GM19023 (cell line): ENCODE results near the gene RASAL1.

ENCODE experiments used
- ATAC-seq: cut with Tn5 transposase; IDR thresholded peaks from one replicate; pipeline ENCODE4 v1.9.1; 2021; ENCODE audit warnings: mild to moderate bottlenecking, moderate library complexity; ENCODE audit not compliant: unreplicated experiment

RASAL1 gene

GRCh38 chr12:113162102-113163029, 26.8 kb upstream of the RASAL1 start:
- ATAC-seq, result no peak

- ATAC-seq, result no peak
Measured at GRCh38 chr12:113161415-113162016, 26.0 kb upstream of the RASAL1 start.

DNA sequence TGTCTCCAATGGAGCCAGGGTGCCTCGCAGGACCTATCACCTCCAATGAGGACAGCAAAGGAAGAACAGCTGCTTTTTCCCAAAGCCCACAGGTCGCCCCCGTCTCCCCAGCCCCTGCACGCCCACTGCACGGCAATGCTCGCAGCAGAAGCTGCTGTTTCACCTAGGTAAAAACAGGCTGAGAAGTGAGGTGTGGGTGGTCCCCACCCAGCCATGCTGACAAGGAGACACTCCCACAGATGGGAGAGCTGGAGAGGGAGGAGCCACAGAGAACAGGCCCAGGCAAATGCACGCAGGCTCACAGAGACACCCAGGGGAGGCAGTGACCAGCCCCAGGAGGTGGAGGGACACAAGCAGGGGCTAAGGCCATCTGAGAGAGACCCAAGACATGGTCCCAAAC, 24.4 kb upstream of the RASAL1 start:
- ATAC-seq, result no peak

DNA sequence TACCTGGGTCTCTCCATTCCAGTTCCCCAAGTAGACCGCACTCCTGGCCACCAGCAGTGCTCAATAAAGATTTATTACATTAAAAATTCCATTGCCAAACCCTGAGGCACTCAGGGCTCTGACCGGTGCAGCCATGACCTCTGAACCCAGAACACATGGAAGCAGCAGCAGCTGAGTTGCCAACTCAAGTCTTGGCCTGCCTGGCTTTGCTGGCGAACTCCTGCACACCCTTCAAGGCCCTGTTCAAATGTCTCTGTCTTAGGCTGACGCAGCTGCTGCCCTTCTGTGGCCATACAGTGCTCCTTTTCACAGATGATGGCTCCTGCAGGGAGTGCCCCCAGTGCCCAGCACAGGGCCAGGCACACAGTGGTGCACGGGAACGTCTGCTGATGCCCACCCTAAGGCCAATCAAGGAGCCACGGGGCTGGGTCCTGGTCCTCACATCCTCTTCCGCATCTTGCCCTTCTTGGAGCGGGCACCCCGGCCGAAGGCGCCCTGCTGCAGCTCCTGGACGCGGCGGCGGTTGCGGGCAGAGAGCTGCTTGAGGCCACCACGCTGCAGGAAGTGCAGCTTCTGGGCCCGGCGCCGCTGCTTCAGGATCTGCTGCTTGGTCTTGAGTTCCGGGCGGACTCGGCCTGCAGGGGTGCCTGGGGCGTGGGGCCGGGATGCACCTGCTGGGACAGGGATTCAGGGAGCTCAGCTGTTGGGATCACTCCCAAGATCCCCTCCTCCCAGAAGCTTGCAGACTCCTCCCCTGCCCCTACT, 23.1 kb upstream of the RASAL1 start:
- no peak for ATAC-seq

DNA sequence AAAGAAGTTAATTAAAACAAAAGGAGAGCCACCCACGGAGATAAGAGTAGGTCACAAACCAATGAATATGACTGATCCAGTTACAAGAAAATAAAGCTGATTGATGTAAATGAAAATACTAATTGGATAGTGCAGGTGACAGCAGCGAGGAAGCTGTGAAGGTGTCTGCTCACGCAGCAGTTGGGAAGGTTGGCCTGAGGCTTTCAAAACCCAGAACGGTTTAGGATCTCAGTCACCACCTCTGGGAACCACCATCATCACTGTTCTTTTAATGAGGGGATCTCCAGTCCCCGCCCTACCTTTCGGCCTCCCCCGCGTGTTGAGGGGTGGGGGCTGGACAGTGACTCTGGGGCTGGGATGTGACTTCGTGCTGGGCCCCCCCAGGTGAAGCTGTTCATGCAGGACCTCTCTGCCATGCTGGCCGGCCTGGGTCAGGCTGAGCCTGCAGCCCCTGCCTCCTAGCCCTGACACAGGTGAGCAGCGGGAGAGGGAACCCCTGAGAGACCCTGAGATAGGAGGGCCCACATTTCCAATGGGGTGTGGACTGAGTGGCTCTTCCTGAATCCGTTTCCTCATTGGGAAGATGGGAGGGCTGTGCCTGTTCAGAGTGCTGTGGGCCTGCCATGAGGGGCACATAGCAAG, 21.8 kb upstream of the RASAL1 start:
- no peak for ATAC-seq

GRCh38 chr12:113155646-113156045, 20.1 kb upstream of the RASAL1 start:
- ATAC-seq, result no peak

DNA sequence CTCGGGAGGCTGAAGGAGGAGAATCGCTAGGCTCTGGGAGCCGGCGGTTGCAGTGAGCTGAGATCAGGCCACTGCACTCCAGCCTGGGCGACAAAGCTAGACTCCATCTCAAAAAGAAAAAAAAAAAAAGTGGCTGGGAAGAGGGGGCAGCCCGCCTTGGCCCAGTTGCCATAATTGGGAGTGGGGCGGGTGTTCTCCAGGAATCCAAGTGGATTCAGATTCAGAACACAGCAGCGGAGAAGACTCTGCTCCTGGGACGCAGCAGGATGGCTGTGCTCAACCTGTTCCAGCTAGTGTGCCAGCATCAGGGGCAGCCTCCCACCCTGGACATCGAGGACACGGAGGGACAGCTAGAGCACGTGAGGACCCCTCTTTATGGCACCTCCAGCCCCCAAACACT, 19.5 kb upstream of the RASAL1 start:
- no peak for ATAC-seq

DNA sequence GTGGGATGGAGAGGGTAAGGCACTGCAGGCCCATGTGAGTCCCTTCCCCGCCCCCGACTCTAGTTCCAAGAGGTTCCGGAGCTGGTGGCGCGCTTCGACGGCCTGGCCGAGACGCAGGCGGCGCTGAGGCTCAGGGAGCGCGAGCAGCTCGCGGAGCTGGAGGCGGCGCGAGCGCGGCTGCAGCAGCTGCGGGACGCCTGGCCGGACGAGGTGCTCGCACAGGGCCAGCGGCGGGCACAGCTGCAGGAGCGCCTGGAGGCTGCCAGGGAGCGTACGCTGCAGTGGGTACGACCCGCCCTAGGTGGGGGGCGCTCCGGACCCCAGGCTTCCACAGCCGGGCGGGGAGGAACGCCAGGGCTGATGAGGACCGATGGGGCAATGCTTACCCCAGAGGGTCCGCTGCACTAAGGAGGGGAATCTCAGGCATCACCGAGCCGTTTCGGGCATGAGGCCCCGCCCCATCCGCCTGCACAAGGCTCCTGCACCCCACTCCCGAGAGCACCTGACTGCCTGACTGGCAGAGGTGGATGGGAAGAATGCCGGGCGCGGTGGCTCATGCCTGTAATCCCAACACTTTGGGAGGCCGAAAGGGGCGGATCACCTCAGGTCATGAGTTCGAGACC, 18.9 kb upstream of the RASAL1 start:
- ATAC-seq, result no peak

GRCh38 chr12:113152835-113153814, 17.6 kb upstream of the RASAL1 start:
- ATAC-seq, result peak; percentile 62

DNA sequence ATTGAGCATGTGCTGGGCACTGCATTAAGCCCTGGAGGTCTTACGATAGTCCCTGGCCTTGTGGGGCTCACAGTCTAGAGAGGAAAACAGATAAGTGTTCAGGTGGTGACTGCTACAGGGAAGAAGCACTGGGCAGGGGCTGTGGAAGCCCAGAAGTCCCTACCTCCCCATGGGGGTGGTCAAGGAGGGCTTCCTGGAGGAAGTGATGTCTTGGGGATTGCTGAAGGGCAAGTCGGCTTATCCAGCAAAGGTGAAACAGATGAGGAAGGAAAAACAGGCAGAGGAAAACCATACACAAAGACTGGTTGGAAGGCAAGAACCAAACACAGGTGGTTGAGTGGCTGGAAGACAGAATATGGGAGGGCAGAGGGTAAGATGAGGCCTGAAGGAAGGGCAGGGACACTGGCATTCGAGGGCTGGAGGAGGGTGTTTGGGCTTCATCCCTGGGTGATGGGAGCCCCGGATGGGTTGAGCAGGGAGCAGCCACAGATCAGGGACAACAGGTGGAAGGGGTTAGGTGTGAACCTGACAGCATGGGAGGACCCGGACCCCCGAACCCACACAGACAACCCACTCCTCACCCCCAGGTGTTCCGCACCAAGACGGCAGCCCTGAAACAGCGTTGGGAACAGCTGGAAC, 16.8 kb upstream of the RASAL1 start:
- no peak for ATAC-seq

- no peak for ATAC-seq
Measured at GRCh38 chr12:113151655-113152054, 16.1 kb upstream of the RASAL1 start.

- no peak for ATAC-seq
Measured at GRCh38 chr12:113149361-113150150, 14.0 kb upstream of the RASAL1 start, which contains the start of gene CFAP73. Gene CFAP73, plus strand, starts transcription at chr12:113149724. Its CDS starts 134 bp downstream, at chr12:113149858.

- no peak for ATAC-seq
Measured at GRCh38 chr12:113146999-113147398, 11.4 kb upstream of the RASAL1 start.

GRCh38 chr12:113145720-113146551, 10.4 kb upstream of the RASAL1 start:
- ATAC-seq, result no peak

- no peak for ATAC-seq
Measured at GRCh38 chr12:113144806-113145205, 9.2 kb upstream of the RASAL1 start.

DNA sequence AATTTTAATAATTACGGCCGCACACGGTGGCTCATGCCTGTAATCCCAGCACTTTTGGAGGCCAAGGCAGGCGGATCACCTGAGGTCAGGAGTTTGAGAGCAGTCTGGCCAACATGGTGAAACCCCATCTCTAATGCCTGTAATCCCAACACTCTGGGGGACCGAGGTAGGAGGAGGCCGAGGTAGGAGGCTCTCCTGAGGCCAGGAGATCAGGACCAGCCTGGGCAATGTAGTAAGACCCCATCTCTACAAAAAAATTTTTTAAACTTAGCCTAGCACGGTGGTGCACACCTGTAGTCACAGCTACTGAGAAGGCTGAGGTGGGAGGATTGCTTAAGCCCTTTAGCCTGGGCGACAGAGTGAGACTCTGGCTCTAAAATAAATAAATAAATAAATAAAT, 8.4 kb upstream of the RASAL1 start:
- no peak for ATAC-seq

GRCh38 chr12:113142886-113143332, 7.3 kb upstream of the RASAL1 start:
- no peak for ATAC-seq
